NT2/D1 (cell line): ENCODE measurements around the gene TMEM54.

Experiments used
- SUZ12 ChIP-seq: IDR thresholded peaks from 2 replicates; pipeline ENCODE4 v1.6.1; 2011; ENCODE audit not compliant: insufficient read length, insufficient read depth; ENCODE audit errors: extremely low read depth
- YY1 ChIP-seq: IDR thresholded peaks from 2 replicates; pipeline ENCODE4 v1.6.1; 2011; ENCODE audit not compliant: insufficient read length, insufficient read depth
- ZNF274 ChIP-seq: IDR thresholded peaks from 2 replicates; pipeline ENCODE4 v1.6.1; 2011; ENCODE audit warnings: mild to moderate bottlenecking, low read depth, low read length

DNA sequence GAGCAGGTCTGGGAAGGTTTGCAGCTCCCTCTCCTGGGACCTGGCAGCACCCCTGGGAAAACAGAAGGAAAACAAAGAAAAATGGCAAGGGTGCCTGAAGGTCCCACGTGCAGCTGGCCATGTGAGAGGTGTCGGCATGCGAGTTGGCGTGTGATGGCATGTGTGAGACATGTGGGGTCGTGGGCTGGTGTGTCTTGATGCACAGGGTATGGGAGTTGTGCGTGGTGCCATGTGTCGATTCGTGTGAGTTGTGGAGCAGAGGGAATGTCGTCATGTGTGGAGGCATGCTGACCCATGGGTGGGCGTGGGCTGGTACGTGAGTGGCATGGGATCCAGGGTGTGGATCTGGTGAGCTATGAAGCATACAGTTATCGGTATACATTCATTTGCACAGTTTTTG is 13.6 kb downstream of the TMEM54 start:
- TF ChIP-seq YY1, result no peak
- TF ChIP-seq SUZ12, result no peak
- TF ChIP-seq ZNF274, result no peak
